CD4-positive, alpha-beta T cell (primary cell): ENCODE results near the gene TMEM187. TPM values are rescaled to one million over a fixed set of nuclear protein-coding genes. Genes with fewer than 3 reads are reported as not detected.

ENCODE experiments used
- ATAC-seq: fragments of 200-7000 bp; cut with Tn5 transposase; one replicate; pipeline ENCODE4 v1.10.0; 2022; ENCODE audit warnings: mild to moderate bottlenecking; ENCODE audit not compliant: poor library complexity
- CTCF ChIA-PET: fragments of 350-600 bp; sonication (Branson Sonifier 250); formaldehyde crosslinking; loops from one replicate; lab custom pipeline; 2021; ENCODE audit warnings: antibody characterized with exemption, inconsistent platforms; lab: Charles Lee
- POLR2A ChIA-PET: fragments of 350-600 bp; sonication (Branson Sonifier 250); formaldehyde crosslinking; loops from one replicate; lab custom pipeline; 2021; ENCODE audit warnings: antibody characterized with exemption, inconsistent platforms; lab: Charles Lee
- DNase-seq, 14 experiments: peaks; one replicate each; pipeline ENCODE4 v3.0.0-alpha.2; 2013 to 2020; ENCODE audit warnings: mixed read lengths in 2 of 14
- H3K27ac ChIP-seq, 2 donors: one replicate each; pipeline versions ENCODE4 v1.5.1 to v1.7.0; 2013; ENCODE audit warnings: low read length in 2 of 2, low read depth in 1 of 2, mild to moderate bottlenecking in 1 of 2
- H3K27me3 ChIP-seq, 2 experiments: 1 replicate in 1 of 2; 2 replicates in 1 of 2; pipeline versions ENCODE4 v1.6.1 to v1.7.0; 2013; ENCODE audit warnings: low read length in 2 of 2, control low read depth in 1 of 2, mild to moderate bottlenecking in 1 of 2, moderate library complexity in 1 of 2; ENCODE audit not compliant: insufficient read depth in 2 of 2, control insufficient read depth in 1 of 2
- H3K36me3 ChIP-seq: one replicate; pipeline ENCODE4 v1.6.1; 2013; ENCODE audit warnings: low read length, control low read depth; ENCODE audit not compliant: insufficient read depth
- H3K4me1 ChIP-seq: one replicate; pipeline ENCODE4 v1.6.1; 2013; ENCODE audit warnings: low read length, control low read depth; ENCODE audit not compliant: insufficient read depth
- H3K4me3 ChIP-seq: one replicate; pipeline ENCODE4 v1.5.1; 2013; ENCODE audit warnings: mild to moderate bottlenecking, low read length, moderate library complexity
- H3K9me3 ChIP-seq, 2 experiments: 1 replicate in 1 of 2; 2 replicates in 1 of 2; pipeline versions ENCODE4 v1.6.1 to v1.7.0; 2013; ENCODE audit warnings: low read length in 2 of 2, mild to moderate bottlenecking in 2 of 2, control low read depth in 1 of 2, moderate library complexity in 1 of 2; ENCODE audit not compliant: control insufficient read depth in 1 of 2, insufficient read depth in 1 of 2
- H3K27ac Mint-ChIP-seq: one replicate; pipeline ENCODE4 v1.8.0; 2020; ENCODE audit warnings: mixed read lengths
- H3K27me3 Mint-ChIP-seq: one replicate; pipeline ENCODE4 v1.8.0; 2021; ENCODE audit warnings: mixed read lengths
- H3K36me3 Mint-ChIP-seq: one replicate; pipeline ENCODE4 v1.8.0; 2021; ENCODE audit warnings: low read depth, mixed read lengths
- H3K4me1 Mint-ChIP-seq: one replicate; pipeline ENCODE4 v1.8.0; 2021; ENCODE audit warnings: low read depth, mixed read lengths
- H3K4me3 Mint-ChIP-seq: one replicate; pipeline ENCODE4 v1.8.0; 2020; ENCODE audit warnings: mild to moderate bottlenecking, mixed read lengths
- H3K9me3 Mint-ChIP-seq: one replicate; pipeline ENCODE4 v1.8.0; 2020; ENCODE audit warnings: mixed read lengths
- CTCF ChIP-seq: fragments of 200-600 bp; IDR thresholded peaks from one replicate; pipeline ENCODE4 v1.8.0; 2022; ENCODE audit warnings: antibody characterized with exemption, mild to moderate bottlenecking
- intact Hi-C, 2 experiments: fragments of 100-400 bp; cut with DNase I in 1 of 2; cut with micrococcal nuclease in 1 of 2; formaldehyde crosslinking; loops; one replicate each; pipeline versions ENCODE4 v1.15.1 to v1.9.0; 2023 to 2025; cut with DNase I, micrococcal nuclease
- total RNA-seq, 174 experiments: library from RNA in 2 of 174; stranded (reverse) in 2 of 174; gene quantifications; one replicate each; pipeline ENCODE4 v1.2.3 and lab custom pipeline; 2021 to 2026

Gene TMEM187
- total RNA-seq, 2 experiments from 2014 or later, result 1.4 to 2.0 TPM

- no peaks in the 10 kb centered on the region for H3K36me3 Mint-ChIP-seq
Measured at GRCh38 chrX:153938226-153938786, 34.2 kb upstream of the TMEM187 start.

GRCh38 chrX:153939573-153939972 is 33.0 kb upstream of the TMEM187 start:
- Histone ChIP-seq H3K9me3 (no peaks in the 10 kb centered on the region), H3K4me1 (peaks cover 36% of the 10 kb centered on the region), H3K36me3 (no peaks in the 10 kb centered on the region), H3K4me3 (no peak overlapping the region), H3K27me3 (no peaks in the 10 kb centered on the region), H3K27ac (no peak overlapping the region)
- POLR2A ChIA-PET, result interaction anchor here (0.8 to 6.3 kb wide), 4 partner anchors 11 to 14 kb away, joined by 3 to 56 read pairs (median 4); partner anchors contain the start of gene ARHGAP4
- DNase-seq, result no peak
- intact Hi-C loops, result no loop called here
- no peaks in the 10 kb centered on the region for H3K36me3 Mint-ChIP-seq
- no peaks in the 10 kb centered on the region for H3K27me3 Mint-ChIP-seq
- H3K4me3 Mint-ChIP-seq, result no peak overlapping the region
- H3K9me3 Mint-ChIP-seq, result no peaks in the 10 kb centered on the region
- CTCF ChIA-PET, result interaction anchor here (1.4 kb wide), 1 partner anchor 16 kb away, joined by 3 read pairs; no protein-coding TSS in a partner anchor
- H3K4me1 Mint-ChIP-seq, result peaks cover 21% of the 10 kb centered on the region
- no peak overlapping the region for H3K27ac Mint-ChIP-seq
- ATAC-seq, result no peak
- TF ChIP-seq CTCF, result no peak

More at GRCh38 chrX:153938226-153938786, 34.2 kb upstream of the TMEM187 start:
- Histone ChIP-seq H3K9me3 (no peaks in the 10 kb centered on the region), H3K27ac (no peak overlapping the region), H3K4me3 (no peak overlapping the region), H3K4me1 (peaks cover 31% of the 10 kb centered on the region), H3K27me3 (no peaks in the 10 kb centered on the region), H3K36me3 (no peaks in the 10 kb centered on the region)
- no peaks in the 10 kb centered on the region for H3K9me3 Mint-ChIP-seq
- ChIA-PET POLR2A (interaction anchor here (1.1 to 6.3 kb wide), 2 partner anchors 10 to 13 kb away, joined by 3 to 56 read pairs; partner anchors contain the start of gene ARHGAP4), CTCF (interaction anchor here (1.2 to 3.6 kb wide), 2 partner anchors 9 to 13 kb away, joined by 3 to 14 read pairs; no protein-coding TSS in a partner anchor)
- H3K27ac Mint-ChIP-seq, result peak overlapping the region; percentile 49
- no peaks in the 10 kb centered on the region for H3K27me3 Mint-ChIP-seq
- intact Hi-C loops, result no loop called here
- no peak for TF ChIP-seq CTCF
- peak overlapping the region; percentile 54 for H3K4me3 Mint-ChIP-seq
- ATAC-seq (no peak), DNase-seq (no peak)
- H3K4me1 Mint-ChIP-seq, result peaks cover 30% of the 10 kb centered on the region

GRCh38 chrX:153941336-153942252 is 31.0 kb upstream of the TMEM187 start:
- Histone ChIP-seq H3K27me3 (no peaks in the 10 kb centered on the region), H3K27ac (no peak overlapping the region), H3K36me3 (no peaks in the 10 kb centered on the region), H3K4me1 (peaks cover 35% of the 10 kb centered on the region), H3K4me3 (no peak overlapping the region), H3K9me3 (no peaks in the 10 kb centered on the region)
- no peaks in the 10 kb centered on the region for H3K9me3 Mint-ChIP-seq
- ATAC-seq (no peak), DNase-seq (no peak)
- H3K27me3 Mint-ChIP-seq, result no peaks in the 10 kb centered on the region
- POLR2A ChIA-PET, result interaction anchor here (10.3 kb wide), 1 partner anchor 16 kb away, joined by 196 read pairs; the partner anchor contains the start of gene ARHGAP4
- H3K4me3 Mint-ChIP-seq, result peak overlapping the region; percentile 68
- H3K36me3 Mint-ChIP-seq, result no peaks in the 10 kb centered on the region
- intact Hi-C loops, result loop anchor here in 1 of 2 experiments (10.0 kb wide), 1 partner anchor 987 kb away; no protein-coding TSS in a partner anchor
- peaks cover 18% of the 10 kb centered on the region for H3K4me1 Mint-ChIP-seq
- peak overlapping the region; percentile 56 for H3K27ac Mint-ChIP-seq
- CTCF ChIA-PET, result no interaction called here
- TF ChIP-seq CTCF, result no peak
